ENCODE results near the gene GALNT2. TPM values are rescaled to one million over a fixed set of nuclear protein-coding genes. Genes with fewer than 3 reads are reported as not detected.

The GALNT2 gene
- total and polyA plus RNA-seq, 8 donors: 18.3 to 118 (median 57.3) TPM

GRCh38 chr1:230069796-230070195 is 2.8 kb downstream of the GALNT2 start:
- peak overlapping the region in 2 of 4 donors; percentile 88 to 96 for H3K4me3 ChIP-seq
- H3K27me3 ChIP-seq: no peaks in the 10 kb centered on the region
- no peaks in the 10 kb centered on the region for H3K36me3 ChIP-seq
- peak in 2 of 6 donors; percentile 47 to 49 for DNase-seq
- TF ChIP-seq CTCF (IDR thresholded peaks at IDR 0.05): no peak
- peaks cover 13 to 51% (median 36%) of the 10 kb centered on the region in 3 donors for H3K4me1 ChIP-seq
- peak in 3 of 4 donors; percentile 3 to 15 (median 10) for ATAC-seq
- peak overlapping the region in 2 of 4 donors; percentile 86 to 88 for H3K27ac ChIP-seq
- no peaks in the 10 kb centered on the region for H3K9me3 ChIP-seq
- 25 to 34% methylated on average over 4 of the region's 4 CpGs for WGBS, 2 donors
- no peak for FAIRE-seq
- intact Hi-C loops (cut with DNase I): no loop called here

GRCh38 chr1:230070321-230071208 is 3.5 kb downstream of the GALNT2 start:
- H3K36me3 ChIP-seq: no peaks in the 10 kb centered on the region
- intact Hi-C loops (cut with DNase I): no loop called here
- peak overlapping the region in 2 of 4 donors; percentile 4 to 96 for H3K4me3 ChIP-seq
- DNase-seq (peak in 1 of 6 donors; percentile 39), ATAC-seq (no peak), FAIRE-seq (no peak)
- TF ChIP-seq CTCF (IDR thresholded peaks at IDR 0.05): no peak
- peak overlapping the region in 2 of 4 donors; percentile 86 to 88 for H3K27ac ChIP-seq
- no peaks in the 10 kb centered on the region for H3K27me3 ChIP-seq
- 40 to 46% methylated on average over 14 of the region's 14 CpGs for WGBS, 2 donors
- no peaks in the 10 kb centered on the region for H3K9me3 ChIP-seq
- peaks cover 10 to 49% (median 29%) of the 10 kb centered on the region in 3 donors for H3K4me1 ChIP-seq

- ATAC-seq (no peak), DNase-seq (peak in 1 of 6 donors; percentile 37), FAIRE-seq (no peak)
- no peak for TF ChIP-seq CTCF (IDR thresholded peaks at IDR 0.05)
- Histone ChIP-seq H3K27me3 (no peaks in the 10 kb centered on the region), H3K9me3 (no peaks in the 10 kb centered on the region), H3K4me1 (peaks cover 7 to 48% (median 29%) of the 10 kb centered on the region in 3 donors), H3K4me3 (no peak overlapping the region), H3K36me3 (no peaks in the 10 kb centered on the region), H3K27ac (peak overlapping the region in 2 of 4 donors; percentile 86 to 88)
- WGBS, 2 donors: 40 to 50% methylated on average over 7 of the region's 7 CpGs
- intact Hi-C loops (cut with DNase I): no loop called here
Measured at GRCh38 chr1:230071316-230071715, 4.3 kb downstream of the GALNT2 start.

GRCh38 chr1:230072296-230072695 is 5.3 kb downstream of the GALNT2 start:
- peak overlapping the region in 1 of 4 donors; percentile 88 for H3K27ac ChIP-seq
- peak; percentile 34 to 51 (median 40) for ATAC-seq
- FAIRE-seq: no peak

More at GRCh38 chr1:230072296-230072695, 5.3 kb downstream of the GALNT2 start:
- Histone ChIP-seq H3K36me3 (no peaks in the 10 kb centered on the region), H3K4me3 (no peak overlapping the region), H3K9me3 (no peaks in the 10 kb centered on the region), H3K27me3 (no peaks in the 10 kb centered on the region), H3K4me1 (peaks cover 11 to 56% (median 29%) of the 10 kb centered on the region in 3 donors)
- TF ChIP-seq CTCF (IDR thresholded peaks at IDR 0.05): no peak
- intact Hi-C loops (cut with DNase I): no loop called here
- WGBS, 2 donors: 11 to 21% methylated on average over 6 of the region's 6 CpGs
- peak in 5 of 6 donors; percentile 43 to 71 (median 56) for DNase-seq

Data from pancreas (tissue), 10 donors.